ENCODE results near the gene FAM81B. TPM values are rescaled to one million over a fixed set of nuclear protein-coding genes. Genes with fewer than 3 reads are reported as not detected.
A peak's percentile ranks its signal among the peaks of the same experiment; 100 is the strongest.
"Not testable (repeated sequence)": the region's sequence is repeated elsewhere in the genome, so short reads cannot be mapped to it uniquely, and the experiment has no call there.

Gene FAM81B
- not detected in 2 replicates for total RNA-seq

GRCh38 chr5:95390812-95391492 lies at the start of gene FAM81B:
FAM81B (plus strand) TSS chr5:95391366; CDS start chr5:95391390, 24 bp downstream.
- no peaks in the 10 kb centered on the region for H3K27me3 ChIP-seq (ENCODE audit: insufficient read depth, low read length)

GRCh38 chr5:95341444-95341843 lies 49.7 kb upstream of the FAM81B start:
- not testable (repeated sequence) for H3K27me3 ChIP-seq (ENCODE audit: insufficient read depth, low read length); H3K79me2 ChIP-seq (ENCODE audit: insufficient read depth, low read length); H3K9me3 ChIP-seq (ENCODE audit: low read depth, low read length); H3K4me1 ChIP-seq (ENCODE audit: insufficient read depth, low read length); H2AFZ ChIP-seq (ENCODE audit: low read length); H3K27ac ChIP-seq (ENCODE audit: low read depth, low read length); H3K4me3 ChIP-seq (ENCODE audit: insufficient read depth, low read length); DNase-seq (ENCODE audit: insufficient read length, low spot score, missing footprints); H3K36me3 ChIP-seq (ENCODE audit: insufficient read depth, low read length); H3K4me2 ChIP-seq (ENCODE audit: insufficient read depth, low read length); H4K20me1 ChIP-seq (ENCODE audit: insufficient read depth, low read length)

More at GRCh38 chr5:95390812-95391492, at the start of gene FAM81B:
- H3K79me2 ChIP-seq (ENCODE audit: insufficient read depth, low read length): no peaks in the 10 kb centered on the region
- H3K4me1 ChIP-seq (ENCODE audit: insufficient read depth, low read length): no peaks in the 10 kb centered on the region
- no peak within 1 kb of the TSS for H3K4me3 ChIP-seq (ENCODE audit: insufficient read depth, low read length)
- H3K27ac ChIP-seq (ENCODE audit: low read depth, low read length): no peak within 1 kb of the TSS
- DNase-seq (ENCODE audit: insufficient read length, low spot score, missing footprints): no peak
- no peaks in the 10 kb centered on the region for H3K9me3 ChIP-seq (ENCODE audit: low read depth, low read length)
- no peak for TF ChIP-seq CTCF (IDR thresholded peaks at IDR 0.05; ENCODE audit: extremely low read depth, low read depth, low read length)
- no peaks in the 10 kb centered on the region for H3K36me3 ChIP-seq (ENCODE audit: insufficient read depth, low read length)
- H4K20me1 ChIP-seq (ENCODE audit: insufficient read depth, low read length): no peaks in the 10 kb centered on the region
- H3K4me2 ChIP-seq (ENCODE audit: insufficient read depth, low read length): no peak within 1 kb of the TSS
- H2AFZ ChIP-seq (ENCODE audit: low read length): peak within 1 kb of the TSS; percentile 31

GRCh38 chr5:95347506-95348120 lies 43.6 kb upstream of the FAM81B start:
- no peak for TF ChIP-seq CTCF (IDR thresholded peaks at IDR 0.05; ENCODE audit: extremely low read depth, low read depth, low read length)
- Histone ChIP-seq H3K27me3 (ENCODE audit: insufficient read depth, low read length) (no peaks in the 10 kb centered on the region), H3K9me3 (ENCODE audit: low read depth, low read length) (no peaks in the 10 kb centered on the region), H3K36me3 (ENCODE audit: insufficient read depth, low read length) (no peaks in the 10 kb centered on the region), H4K20me1 (ENCODE audit: insufficient read depth, low read length) (no peaks in the 10 kb centered on the region), H3K4me2 (ENCODE audit: insufficient read depth, low read length) (no peak overlapping the region), H3K79me2 (ENCODE audit: insufficient read depth, low read length) (no peaks in the 10 kb centered on the region), H2AFZ (ENCODE audit: low read length) (no peak overlapping the region), H3K4me1 (ENCODE audit: insufficient read depth, low read length) (no peaks in the 10 kb centered on the region), H3K27ac (ENCODE audit: low read depth, low read length) (no peak overlapping the region), H3K4me3 (ENCODE audit: insufficient read depth, low read length) (no peak overlapping the region)
- no peak for DNase-seq (ENCODE audit: insufficient read length, low spot score, missing footprints)

- no peak for TF ChIP-seq CTCF (IDR thresholded peaks at IDR 0.05; ENCODE audit: extremely low read depth, low read depth, low read length)
These were observed 40.5 kb upstream of the FAM81B start for GRCh38 chr5:95350631-95351030.

More at GRCh38 chr5:95350631-95351030, 40.5 kb upstream of the FAM81B start:
- no peak overlapping the region for H2AFZ ChIP-seq (ENCODE audit: low read length)
- H3K4me2 ChIP-seq (ENCODE audit: insufficient read depth, low read length): no peak overlapping the region
- H3K79me2 ChIP-seq (ENCODE audit: insufficient read depth, low read length): no peaks in the 10 kb centered on the region
- H3K4me1 ChIP-seq (ENCODE audit: insufficient read depth, low read length): no peaks in the 10 kb centered on the region
- no peaks in the 10 kb centered on the region for H3K36me3 ChIP-seq (ENCODE audit: insufficient read depth, low read length)
- H3K27me3 ChIP-seq (ENCODE audit: insufficient read depth, low read length): no peaks in the 10 kb centered on the region
- H4K20me1 ChIP-seq (ENCODE audit: insufficient read depth, low read length): no peaks in the 10 kb centered on the region
- DNase-seq (ENCODE audit: insufficient read length, low spot score, missing footprints): no peak
- no peaks in the 10 kb centered on the region for H3K9me3 ChIP-seq (ENCODE audit: low read depth, low read length)
- no peak overlapping the region for H3K27ac ChIP-seq (ENCODE audit: low read depth, low read length)
- H3K4me3 ChIP-seq (ENCODE audit: insufficient read depth, low read length): no peak overlapping the region
